Measurements from ENCODE around the gene NAALADL2. TPM values are rescaled to one million over a fixed set of nuclear protein-coding genes. Genes with fewer than 3 reads are reported as not detected.

Gene NAALADL2
- total and polyA plus RNA-seq, 2 of the 8 experiments (the other 6 are each of a cell fraction or from before 2014, with no cell fraction given): 0.12 to 0.22 TPM

DNA sequence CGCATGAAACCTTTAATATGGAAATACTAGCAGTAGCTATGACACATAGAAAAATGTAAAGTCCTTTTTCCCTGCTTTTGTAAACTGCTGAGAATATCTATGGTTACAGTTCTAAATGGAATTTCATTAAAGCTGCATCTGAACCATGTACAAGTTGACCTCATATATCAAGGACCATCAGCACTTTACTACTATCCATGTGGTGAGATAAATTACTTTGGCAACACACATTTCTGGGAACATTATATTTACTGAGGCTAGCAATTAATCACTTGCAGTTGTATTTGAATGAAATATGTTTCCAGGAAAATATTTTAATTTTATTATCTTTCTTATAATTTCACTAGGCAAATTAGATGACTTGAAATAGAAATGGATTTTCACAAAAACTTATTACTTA, 545.5 kb downstream of the NAALADL2 start:
- Histone ChIP-seq H3K4ac (replicated peaks; ENCODE audit: insufficient read length, low read depth, low read length) (no peak overlapping the region), H3K27ac (ENCODE audit: low read depth, low read length) (no peak overlapping the region), H3K79me2 (ENCODE audit: control insufficient read depth in 1 of 2, insufficient read depth in 2 of 2, low read length in 2 of 2) (no peaks in the 10 kb centered on the region), H2BK15ac (ENCODE audit: low read length) (no peak overlapping the region), H4K5ac (ENCODE audit: insufficient read length, low read depth, low read length) (no peak overlapping the region), H2BK20ac (ENCODE audit: low read length) (no peak overlapping the region), H3K23ac (ENCODE audit: insufficient read length) (no peak overlapping the region), H3K4me2 (ENCODE audit: insufficient read depth in 1 of 2, low read depth in 2 of 2, low read length in 2 of 2) (no peak overlapping the region), H3K27me3 (replicated peaks in 1 of 4; ENCODE audit: control insufficient read depth in 3 of 4, extremely low read depth in 1 of 4, insufficient read depth in 3 of 4, low read length in 3 of 4) (no peaks in the 10 kb centered on the region), H3K23me2 (ENCODE audit: low read depth, low read length) (no peaks in the 10 kb centered on the region), H3K14ac (ENCODE audit: insufficient read length) (no peak overlapping the region), H3K56ac (replicated peaks; ENCODE audit: insufficient read length, low read depth, low read length) (no peak overlapping the region), H3K36me3 (ENCODE audit: control insufficient read depth in 2 of 4, insufficient read depth in 4 of 4, low read length in 3 of 4) (no peaks in the 10 kb centered on the region), H2BK120ac (replicated peaks; ENCODE audit: low read depth, low read length) (no peak overlapping the region), H2AFZ (ENCODE audit: low read length) (no peak overlapping the region), H2BK5ac (ENCODE audit: low read depth, low read length) (no peak overlapping the region), H4K20me1 (replicated peaks in 1 of 2; ENCODE audit: control insufficient read depth in 1 of 2, insufficient read depth in 2 of 2, low read length in 2 of 2) (no peaks in the 10 kb centered on the region), H4K91ac (replicated peaks; ENCODE audit: insufficient read length, low read length) (no peak overlapping the region), H4K8ac (ENCODE audit: extremely low read depth, insufficient read depth, low read length) (no peak overlapping the region), H3K9ac (replicated peaks in 1 of 4; ENCODE audit: extremely low read depth in 1 of 4, low read depth in 3 of 4, low read length in 3 of 4) (no peak overlapping the region), H3K79me1 (ENCODE audit: low read depth, low read length) (no peaks in the 10 kb centered on the region), H2BK12ac (ENCODE audit: low read depth, low read length) (no peak overlapping the region), H3K18ac (ENCODE audit: extremely low read depth, low read length) (no peak overlapping the region), H3K4me3 (ENCODE audit: extremely low read depth in 1 of 4, insufficient read depth in 2 of 4, low read depth in 3 of 4, low read length in 4 of 4) (no peak overlapping the region), H3K4me1 (replicated peaks in 1 of 4; ENCODE audit: control insufficient read depth in 3 of 4, insufficient read depth in 4 of 4, low read length in 3 of 4) (peaks cover 0 to 3% (median 0%) of the 10 kb centered on the region in 4 experiments; a peak in 1 of 7 replicates), H2AK5ac (ENCODE audit: low read depth, low read length) (no peak overlapping the region), H3K9me3 (ENCODE audit: insufficient read depth in 2 of 2, low read depth in 1 of 2, low read length in 1 of 2) (no peaks in the 10 kb centered on the region)
- TF ChIP-seq, protein P1, sequence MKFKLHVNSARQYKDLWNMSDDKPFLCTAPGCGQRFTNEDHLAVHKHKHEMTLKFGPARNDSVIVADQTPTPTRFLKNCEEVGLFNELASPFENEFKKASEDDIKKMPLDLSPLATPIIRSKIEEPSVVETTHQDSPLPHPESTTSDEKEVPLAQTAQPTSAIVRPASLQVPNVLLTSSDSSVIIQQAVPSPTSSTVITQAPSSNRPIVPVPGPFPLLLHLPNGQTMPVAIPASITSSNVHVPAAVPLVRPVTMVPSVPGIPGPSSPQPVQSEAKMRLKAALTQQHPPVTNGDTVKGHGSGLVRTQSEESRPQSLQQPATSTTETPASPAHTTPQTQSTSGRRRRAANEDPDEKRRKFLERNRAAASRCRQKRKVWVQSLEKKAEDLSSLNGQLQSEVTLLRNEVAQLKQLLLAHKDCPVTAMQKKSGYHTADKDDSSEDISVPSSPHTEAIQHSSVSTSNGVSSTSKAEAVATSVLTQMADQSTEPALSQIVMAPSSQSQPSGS (IDR thresholded peaks at IDR 0.05; ENCODE audit: low read length): no peak
- no peak for TF ChIP-seq KDM5A (IDR thresholded peaks at IDR 0.05; ENCODE audit: low read length)
- 90% methylated on average over 1 of the region's 1 CpG; no CpG with 5 or more reads in 1 of the 2 experiments for WGBS, 2 experiments (ENCODE audit: extremely low coverage in 1 of 2, insufficient coverage in 1 of 2, insufficient read length in 1 of 2, insufficient replicate concordance in 2 of 2, low coverage in 1 of 2, low lambda C conversion rate in 2 of 2, missing lambda C conversion rate in 1 of 2)
- POLR2A ChIA-PET (ENCODE audit: partially characterized antibody): interaction anchor here (0.7 kb wide), 1 partner anchor 1882 kb away, joined by 3 read pairs; no protein-coding TSS in a partner anchor
- CTCF ChIA-PET (ENCODE audit: partially characterized antibody): no interaction called here
- FAIRE-seq (no peak), DNase-seq (ENCODE audit: low read depth in 1 of 2, low spot score in 2 of 2) (no peak)
